Right renal cortex interstitium (tissue), 3 donors: Measurements from ENCODE around the gene PDIA5. TPM values are rescaled to one million over a fixed set of nuclear protein-coding genes. Genes with fewer than 3 reads are reported as not detected.
"Not testable (repeated sequence)": the region's sequence is repeated elsewhere in the genome, so short reads cannot be mapped to it uniquely, and the experiment has no call there.

Source experiments
- DNase-seq, 3 donors: peaks; one replicate each; pipeline ENCODE4 v3.0.0-alpha.2; 2013; ENCODE audit warnings: low read depth in 3 of 3, low spot score in 2 of 3
- polyA plus RNA-seq, 3 donors: library from polyadenylated mRNA; unstranded; fragments of 120-200 nt; gene quantifications; one replicate each; pipeline ENCODE4 v1.2.1, GENCODE V29; 2013; ENCODE audit not compliant: insufficient read length in 3 of 3

PDIA5 gene
- polyA plus RNA-seq, 3 donors: 22.2 to 32.1 (median 25.0) TPM

DNA sequence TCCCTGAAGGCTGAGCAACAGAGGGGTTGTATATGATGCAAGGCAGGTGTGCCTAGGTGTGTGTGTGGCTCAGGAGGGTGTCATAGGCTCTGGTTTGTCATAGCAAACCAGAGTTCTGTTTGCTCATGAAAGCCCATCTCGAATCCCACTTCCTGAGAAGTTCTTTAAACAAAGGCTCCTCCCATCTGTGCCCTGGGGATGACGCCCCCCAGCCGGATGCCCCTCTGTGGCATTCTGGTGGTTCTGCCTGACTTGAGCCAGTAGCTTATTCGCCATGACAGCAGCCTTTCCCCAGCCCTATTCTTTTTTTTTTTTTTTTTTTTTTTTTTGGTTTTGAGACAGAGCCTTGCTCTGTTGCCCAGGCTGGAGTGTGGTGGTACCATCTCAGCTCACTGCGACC is 45.4 kb downstream of the PDIA5 start:
- no peak for DNase-seq

DNA sequence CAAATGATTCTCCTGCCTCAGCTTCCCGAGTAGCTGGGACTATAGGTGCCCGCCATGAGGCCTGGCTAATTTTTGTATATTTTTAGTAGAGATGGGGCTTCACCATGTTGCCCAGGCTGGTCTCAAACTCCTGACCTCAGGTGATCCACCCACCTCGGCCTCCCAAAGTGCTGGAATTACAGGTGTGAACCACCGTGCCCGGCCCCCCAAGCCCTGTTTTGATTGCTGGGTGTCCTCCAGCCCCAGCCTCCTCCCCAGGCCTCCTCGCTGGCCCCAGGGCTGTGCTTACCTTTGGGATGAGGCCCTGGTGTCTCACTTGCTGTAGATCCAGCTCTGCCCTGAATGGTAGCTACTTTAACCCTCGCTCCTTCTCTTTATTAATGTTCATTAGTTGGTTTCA is 45.8 kb downstream of the PDIA5 start:
- not testable (repeated sequence) for DNase-seq

DNA sequence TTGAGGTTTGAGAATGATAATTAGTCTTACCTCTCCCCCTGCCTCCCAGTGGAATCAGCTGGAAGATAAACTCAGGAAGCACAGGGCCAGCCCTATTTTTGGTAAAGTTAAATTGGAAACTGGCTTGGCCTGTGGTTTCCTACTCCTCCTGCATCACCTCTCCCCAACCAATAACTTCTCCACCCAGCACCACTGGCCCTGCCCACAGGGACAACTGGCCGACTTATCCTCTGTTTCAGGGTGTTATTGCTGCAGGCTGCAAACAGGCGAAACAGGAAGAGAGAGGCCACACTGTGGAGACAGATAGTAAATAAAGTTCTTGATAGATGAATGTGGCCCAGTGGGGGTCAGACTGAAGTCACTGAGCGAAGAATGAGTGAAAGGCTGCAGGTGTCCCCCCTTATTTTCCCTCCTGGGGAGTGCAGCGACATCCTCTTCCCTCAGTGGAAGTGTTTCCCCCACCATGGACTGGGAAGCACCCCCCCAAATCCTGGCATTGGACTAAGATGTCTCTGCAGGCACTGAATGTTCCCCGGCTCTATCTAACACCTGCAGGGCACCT is 47.1 kb downstream of the PDIA5 start:
- DNase-seq: no peak

DNA sequence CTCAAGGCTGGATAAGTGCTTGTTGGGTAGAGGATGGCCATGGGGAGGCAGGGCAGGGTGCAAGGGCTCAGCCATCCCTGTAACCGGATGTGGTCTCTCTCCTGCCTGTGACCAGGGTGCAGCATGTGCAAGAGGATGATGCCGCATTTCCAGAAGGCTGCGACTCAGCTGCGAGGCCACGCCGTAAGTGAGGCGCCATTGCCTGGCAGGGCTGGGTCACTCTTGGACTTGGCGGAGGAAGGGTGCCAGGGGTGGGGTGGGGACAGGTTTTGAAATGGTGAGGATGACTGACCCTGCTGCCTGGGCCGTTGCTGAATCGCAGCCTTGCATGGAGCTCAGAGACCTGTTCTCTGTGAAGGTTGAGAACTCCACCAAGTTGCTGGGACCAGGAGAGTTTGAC is 49.3 kb downstream of the PDIA5 start:
- no peak for DNase-seq

DNA sequence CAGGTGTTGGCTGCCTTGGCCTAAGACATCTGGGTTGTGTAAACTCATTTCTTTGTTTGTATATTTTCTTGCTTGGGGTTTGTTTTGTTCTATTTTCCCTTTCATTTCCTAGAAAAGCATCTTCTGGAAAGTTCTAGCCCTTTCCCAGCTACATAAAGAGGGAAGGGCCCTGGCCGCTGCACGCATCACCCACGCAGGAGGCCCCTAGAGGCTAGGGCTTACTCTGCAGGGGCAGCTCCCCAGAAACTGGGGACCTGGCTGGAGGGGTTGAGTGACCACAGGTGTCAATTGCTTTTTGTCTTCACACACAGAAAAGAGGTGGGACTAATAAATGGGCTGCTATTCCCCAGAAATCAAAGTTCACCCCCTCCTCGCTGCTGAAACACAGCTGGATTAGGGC is 52.6 kb downstream of the PDIA5 start:
- no peak for DNase-seq

DNA sequence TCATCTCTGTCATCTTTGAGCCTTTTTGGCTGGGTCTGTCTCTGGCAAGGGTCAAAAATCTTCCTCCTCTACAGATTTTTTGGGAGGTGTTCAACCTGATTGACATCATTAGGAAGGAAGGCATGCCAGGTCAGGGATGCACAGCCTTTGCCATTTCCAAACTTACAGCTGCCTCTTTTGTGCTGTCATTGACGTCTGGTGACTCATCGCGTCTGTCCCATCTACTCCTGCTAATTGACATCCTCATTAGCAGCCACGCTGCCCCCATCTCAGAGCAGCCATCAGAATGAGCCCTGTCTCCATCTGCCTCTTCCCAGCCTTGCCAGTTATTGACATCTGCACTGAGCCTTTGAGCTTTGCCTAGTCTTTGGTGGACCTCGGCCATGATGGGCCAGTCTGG is 53.0 kb downstream of the PDIA5 start:
- no peak for DNase-seq

DNA sequence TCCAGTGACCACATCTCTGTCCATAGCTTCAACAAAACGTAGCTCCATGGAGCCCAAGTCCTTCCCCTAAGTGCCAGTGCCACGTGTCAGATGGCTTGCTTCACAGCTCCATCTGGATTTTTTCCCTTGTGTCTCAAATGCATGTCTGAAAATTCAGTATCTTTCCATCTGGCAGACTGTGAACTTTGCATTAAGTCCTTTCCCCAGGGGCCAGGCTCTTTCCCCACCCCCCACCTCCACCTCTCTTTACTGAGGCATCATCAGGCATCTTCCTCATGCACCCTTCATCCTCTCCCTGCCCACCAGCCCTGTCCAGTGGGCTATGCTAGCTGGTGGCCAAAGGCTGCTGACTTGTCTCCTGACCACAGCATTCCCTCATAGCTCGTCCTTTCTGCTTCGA is 53.7 kb downstream of the PDIA5 start:
- DNase-seq: no peak

DNA sequence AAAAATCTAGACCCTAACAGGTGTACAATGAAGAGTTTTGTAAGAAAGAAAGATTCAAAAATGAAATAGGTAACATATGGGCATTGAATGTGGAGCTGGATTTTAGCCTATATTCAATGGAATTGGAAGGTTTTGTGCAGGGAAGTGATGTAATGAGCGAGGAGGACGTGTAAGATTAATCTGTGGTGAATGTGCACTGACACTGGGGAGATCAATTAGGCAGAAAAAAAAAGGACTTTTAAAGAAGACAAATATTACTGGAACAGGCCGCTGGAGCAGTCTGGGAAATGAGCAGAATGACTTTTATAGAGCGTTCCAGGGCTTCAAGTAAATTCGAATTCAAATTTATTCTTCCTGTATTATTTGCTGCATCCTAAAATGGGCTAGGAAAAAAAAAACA is 55.2 kb downstream of the PDIA5 start:
- no peak for DNase-seq

DNA sequence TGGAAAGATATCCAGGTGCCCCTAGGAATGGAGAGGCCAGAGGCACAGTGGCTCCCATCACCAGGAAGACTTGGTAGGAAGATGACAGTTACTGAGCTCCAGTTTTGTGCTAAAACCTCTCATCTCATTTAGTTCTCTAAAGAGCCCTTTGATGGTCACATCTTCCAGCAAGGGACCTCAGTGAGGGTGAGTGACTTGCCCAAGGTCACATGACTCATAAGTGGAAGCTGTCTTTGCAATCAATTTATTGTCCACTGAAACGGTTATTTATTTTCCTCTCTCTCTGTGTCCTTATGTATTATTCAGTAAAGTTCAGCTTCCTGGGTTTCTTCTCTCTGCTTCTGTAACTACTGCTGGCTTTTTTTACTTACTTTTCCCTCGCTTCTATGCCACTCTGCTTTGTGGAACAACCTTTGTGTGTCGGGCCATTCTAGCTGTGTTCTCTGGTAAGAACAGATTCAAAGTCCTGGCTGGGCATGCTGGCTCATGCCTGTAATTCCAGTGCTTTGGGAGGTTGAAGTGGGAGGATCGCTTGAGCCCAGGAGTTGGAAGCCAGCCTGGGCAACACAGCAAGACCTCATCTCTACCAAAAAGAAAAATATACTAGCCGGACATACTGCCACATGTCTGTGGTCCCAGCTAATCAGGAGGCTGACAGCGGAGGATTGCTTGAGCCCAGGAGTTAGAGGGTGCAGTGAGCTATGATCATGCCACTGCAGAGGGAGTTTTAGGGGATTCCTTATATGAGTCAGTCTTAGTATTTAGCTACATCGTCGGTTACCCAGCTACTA is 55.9 kb downstream of the PDIA5 start:
- DNase-seq: no peak

DNA sequence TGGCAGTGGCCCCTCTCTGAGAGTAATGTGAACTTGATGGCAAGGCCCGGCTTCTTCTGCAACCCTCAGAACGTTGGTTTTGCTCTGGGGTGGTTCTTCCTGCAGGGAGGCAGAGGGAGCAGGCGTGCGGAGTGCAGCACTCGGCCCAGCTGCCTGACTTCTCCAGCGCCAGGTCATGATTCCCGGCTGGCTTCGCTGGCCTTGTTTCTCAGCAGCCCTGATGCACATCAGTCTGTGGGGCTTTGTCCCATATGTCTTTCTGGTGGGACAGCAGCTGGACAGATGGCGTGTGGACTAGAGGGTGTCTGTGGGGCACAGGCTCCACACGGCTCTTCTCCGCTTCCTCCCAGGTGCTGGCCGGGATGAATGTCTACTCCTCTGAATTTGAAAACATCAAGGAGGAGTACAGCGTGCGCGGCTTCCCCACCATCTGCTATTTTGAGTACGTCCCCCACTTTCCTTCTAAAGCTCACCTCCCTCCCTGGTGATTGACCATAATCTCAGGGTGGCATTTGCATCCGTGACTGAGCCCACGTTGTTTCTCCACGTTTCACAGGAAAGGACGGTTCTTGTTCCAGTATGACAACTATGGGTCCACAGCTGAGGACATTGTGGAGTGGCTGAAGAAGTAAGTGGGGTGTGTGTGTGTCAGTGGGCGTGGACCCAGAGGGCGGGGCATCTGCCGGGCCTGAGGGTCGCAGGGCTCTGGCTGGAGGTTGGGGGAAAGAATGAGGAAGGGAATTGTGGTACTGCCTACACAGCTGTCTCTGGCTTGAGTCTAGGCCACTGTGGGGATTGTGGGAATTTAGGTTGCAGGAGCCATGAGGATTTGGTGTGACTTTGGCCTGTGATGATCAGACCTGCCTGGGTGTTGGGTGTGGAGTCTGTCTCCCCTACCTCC is 57.1 kb downstream of the PDIA5 start:
- no peak for DNase-seq

DNA sequence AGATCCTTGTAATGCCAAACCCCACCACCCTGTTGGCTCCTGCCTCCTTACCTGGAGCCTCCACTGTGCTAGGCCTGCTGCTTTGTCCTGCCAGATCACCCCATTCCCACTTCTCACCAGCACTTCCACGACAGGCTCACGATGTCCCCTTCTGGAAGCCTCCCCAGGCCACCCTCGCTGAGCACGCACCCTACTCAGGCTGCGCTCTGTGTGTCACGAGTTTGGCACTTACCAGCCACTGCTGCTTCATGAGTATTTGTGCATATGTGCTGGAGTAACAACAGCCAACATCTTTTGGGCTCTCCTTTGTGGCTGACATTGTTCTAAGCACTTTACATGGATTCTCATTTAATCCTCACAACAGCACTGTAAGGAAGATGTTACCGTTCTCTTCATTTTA is 58.1 kb downstream of the PDIA5 start:
- DNase-seq: no peak

DNA sequence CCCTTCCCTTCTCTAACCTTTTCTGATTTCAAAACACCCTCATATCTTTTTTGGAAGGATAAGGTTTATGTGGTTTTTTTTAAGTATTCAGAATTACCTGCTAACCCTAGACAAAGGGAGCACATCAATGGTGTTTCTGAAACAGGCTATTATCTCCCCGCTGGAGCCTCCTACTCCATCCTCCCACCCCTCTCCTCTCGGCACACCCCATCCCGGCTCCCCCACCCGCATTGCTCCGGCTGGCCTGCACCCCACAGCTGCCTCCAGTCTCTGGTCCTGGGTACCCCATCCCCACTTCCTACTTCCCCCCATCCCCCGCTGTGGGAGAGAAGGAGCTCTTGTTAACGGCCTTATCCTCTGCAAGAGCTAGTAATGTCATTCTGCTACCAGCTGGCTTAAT is 59.2 kb downstream of the PDIA5 start:
- no peak for DNase-seq

DNA sequence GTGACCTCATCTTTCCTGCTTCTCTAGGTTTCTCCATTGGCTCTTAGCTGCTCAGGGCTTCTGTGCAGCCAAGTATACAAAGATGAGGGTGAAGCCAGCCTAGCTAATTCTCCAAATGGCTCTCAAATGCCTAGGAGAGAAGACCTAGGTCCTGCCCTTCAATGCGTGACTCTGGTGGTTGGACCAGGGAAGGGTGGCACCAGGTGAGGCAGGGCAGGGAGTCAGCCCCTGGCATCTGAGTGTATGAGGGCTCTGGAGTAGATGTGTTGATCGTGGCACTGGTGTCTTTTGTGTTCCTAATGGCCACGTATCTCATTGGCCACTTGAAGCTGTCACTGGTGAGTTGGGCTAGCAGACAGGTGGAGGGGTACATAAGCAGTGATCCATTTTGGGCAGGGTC is 59.8 kb downstream of the PDIA5 start:
- DNase-seq: no peak

DNA sequence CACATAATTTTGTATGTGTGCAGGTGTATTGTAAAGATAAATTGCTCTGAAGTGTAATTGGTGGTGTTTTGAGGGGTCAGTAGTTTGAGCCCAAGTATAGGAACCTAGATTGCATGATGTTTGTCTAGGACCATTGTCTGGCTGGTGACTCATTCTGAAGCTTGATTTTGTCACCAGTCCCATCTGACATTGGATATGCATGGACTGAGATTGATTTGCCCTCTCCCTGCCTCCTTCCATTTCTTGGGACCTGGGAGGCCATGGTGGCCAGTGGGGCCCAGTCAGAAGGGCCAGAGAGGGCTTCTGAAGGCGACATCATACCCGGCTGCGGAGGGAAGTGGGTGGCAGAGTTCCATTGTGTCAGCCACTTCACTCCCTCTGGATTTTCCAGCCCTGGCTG is 62.3 kb downstream of the PDIA5 start:
- no peak for DNase-seq

DNA sequence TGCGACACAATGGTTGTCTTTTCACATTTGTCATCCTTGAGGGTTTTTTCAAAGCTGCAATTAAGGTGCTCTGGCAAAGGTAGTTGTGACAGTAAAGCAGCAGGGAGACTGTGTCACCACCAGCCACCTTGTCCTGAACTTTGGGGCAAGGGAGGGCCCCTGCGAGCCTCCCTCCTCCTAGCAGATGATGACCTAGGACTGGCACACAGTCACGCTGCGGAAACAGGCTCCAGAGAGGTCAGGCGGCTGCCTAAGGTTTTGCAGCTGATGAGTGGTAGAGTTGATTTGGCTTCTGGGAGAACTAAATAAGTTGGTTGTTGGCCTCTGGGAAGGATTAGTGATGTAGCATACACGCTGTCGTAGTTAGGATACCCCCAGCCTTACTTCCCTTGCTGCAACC is 62.7 kb downstream of the PDIA5 start:
- no peak for DNase-seq

DNA sequence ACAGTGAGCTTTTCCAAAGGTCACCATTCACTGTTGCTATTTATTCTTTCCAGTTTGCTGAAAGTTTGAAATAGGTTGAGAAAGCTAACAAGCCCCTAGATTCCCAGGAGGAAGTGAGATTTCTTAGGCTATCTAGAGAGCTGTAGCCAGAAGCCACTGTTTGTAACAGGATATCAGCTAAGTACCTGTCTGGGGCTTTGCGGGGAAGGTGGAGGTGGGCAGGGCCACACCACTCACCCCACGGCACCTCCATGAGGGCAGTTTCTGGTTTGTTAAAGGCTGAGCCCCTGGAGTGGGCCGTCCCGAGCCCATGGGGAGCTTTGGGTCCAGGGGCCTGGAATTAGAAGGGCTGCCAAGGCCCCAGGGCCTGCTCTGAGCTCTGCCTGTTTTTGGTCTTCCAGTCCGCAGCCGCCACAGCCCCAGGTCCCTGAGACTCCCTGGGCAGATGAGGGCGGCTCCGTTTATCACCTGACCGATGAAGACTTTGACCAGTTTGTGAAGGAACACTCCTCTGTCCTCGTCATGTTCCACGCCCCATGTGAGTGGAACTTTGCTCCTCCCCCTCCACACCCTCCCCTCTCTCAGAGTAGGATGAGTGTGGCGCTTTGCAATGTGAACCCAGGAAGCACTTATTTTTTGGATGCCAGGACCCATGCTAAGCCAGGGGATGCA is 63.4 kb downstream of the PDIA5 start:
- DNase-seq: no peak

DNA sequence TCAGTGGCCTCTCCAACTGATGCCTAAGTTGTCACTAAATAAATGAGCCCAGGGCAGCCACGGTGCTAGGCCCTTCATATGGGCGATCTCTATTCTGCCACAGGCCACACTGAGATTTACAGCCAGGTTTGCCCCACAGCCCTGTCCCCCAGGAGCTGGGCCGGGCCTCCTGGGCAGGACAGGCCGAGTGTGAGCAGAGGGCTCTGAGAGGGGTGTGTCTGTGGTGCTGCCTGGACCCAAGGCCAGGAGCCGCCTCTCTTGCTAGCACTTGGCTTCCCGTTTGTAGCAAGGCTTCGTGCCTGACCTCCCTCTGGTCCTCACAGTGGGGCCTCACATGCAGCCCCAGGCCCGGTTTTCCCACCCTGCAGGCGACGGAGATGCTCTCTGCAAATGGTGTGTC is 67.8 kb downstream of the PDIA5 start:
- no peak for DNase-seq

DNA sequence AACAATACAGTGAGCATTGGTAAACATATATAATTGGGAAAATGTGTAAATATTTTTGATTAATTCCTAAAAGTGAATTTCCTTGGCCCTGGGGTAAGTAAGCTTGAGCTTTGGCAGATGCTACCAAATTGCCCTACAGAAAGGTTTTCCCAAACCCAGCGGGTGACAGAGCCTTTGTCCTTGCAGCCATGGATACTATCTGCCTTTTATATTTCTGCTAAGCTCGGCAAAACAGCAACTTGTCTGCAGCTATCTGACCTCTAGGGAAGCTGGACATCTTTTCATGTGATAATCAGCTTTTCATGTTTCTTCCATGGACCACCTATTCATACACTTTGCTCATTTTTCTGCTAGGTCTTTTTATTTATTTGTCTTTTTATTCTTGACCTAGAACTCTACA is 70.2 kb downstream of the PDIA5 start:
- DNase-seq: no peak

DNA sequence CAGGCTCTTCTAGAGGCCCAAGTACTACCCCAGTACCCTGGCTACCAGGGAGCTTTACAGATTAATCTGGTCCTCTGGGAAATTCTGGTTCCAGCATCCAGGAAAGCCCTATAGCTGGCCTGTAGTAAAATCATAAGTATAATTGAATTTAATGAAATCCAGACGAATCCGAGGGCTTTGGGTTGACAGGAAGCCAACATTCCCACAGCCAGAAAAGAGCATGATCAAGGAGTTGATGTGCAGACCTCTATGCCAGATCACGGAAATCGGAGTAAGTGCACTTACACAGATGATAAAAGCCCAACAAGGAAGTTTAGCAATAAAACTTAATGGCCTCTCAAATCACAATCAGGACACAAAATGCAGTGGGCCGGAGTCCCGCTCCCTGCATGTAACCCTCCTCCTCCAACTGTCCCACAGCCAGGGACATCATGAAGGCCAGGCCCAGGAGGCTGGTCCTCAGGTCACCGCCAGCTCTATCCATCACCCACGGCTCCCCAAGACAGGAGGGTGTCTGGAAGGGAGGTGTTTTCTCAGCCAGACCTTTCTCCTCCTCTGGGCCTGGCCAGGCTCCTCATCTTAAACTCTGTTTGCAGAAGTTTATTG is 72.1 kb downstream of the PDIA5 start:
- peak in 2 of 3 donors; percentile 38 to 65 for DNase-seq

DNA sequence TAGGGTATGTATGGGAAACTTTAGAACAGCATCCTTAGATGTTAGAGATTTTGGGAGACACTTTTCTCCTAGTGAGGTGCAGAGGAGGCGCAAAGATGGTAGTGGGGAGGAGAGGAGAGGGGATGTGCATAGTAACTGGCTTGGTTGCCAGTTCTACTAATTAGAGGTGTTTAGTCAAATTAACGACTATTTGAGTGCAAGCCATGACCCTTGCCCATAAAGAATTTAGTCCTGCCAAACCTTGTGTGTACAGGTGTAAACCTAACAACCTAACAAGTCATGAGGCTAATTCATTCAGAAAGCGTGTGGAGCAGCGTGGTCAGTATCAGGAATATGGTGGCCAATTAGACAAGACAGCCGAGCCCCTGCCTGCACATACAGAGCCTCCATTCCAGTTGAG is 72.7 kb downstream of the PDIA5 start:
- DNase-seq: no peak

DNA sequence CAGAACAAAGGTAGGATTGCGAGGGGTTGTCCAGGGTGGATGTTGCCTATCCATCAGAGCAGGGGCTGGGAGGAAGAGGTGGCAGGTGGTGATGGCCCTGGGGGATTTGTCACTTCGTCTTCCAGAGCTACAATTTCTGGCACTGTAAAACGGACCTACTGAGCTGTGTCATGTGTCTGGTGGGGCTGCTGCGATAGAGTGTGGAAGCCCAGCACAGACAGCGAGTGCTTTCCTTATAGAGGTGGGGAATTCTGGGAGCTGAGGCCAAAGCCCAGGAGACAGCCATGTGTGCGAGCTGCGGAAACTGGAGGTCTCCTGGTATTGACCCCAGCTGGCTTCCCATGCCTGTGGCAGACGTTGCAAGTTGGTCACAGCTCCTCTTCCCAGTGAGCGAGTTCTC is 73.7 kb downstream of the PDIA5 start:
- DNase-seq: no peak
